Ovary (tissue), 9 donors: ENCODE measurements around the gene SUCLG1. TPM values are rescaled to one million over a fixed set of nuclear protein-coding genes. Genes with fewer than 3 reads are reported as not detected.

Source experiments
- DNase-seq, 5 donors: peaks; one replicate each; pipeline ENCODE4 v3.0.0-alpha.2; 2019 to 2020
- H3K27ac ChIP-seq, 2 donors: fragments of 200-600 bp; one replicate each; pipeline versions ENCODE4 v1.5.1 to v1.8.0; 2019 to 2022
- H3K27me3 ChIP-seq: fragments of 200-600 bp; one replicate; pipeline ENCODE4 v1.8.0; 2022
- H3K36me3 ChIP-seq: fragments of 200-600 bp; sonication (generic); one replicate; pipeline ENCODE4 v1.5.1; 2019
- H3K4me1 ChIP-seq: one replicate; pipeline ENCODE4 v1.8.1; 2013; ENCODE audit warnings: mild to moderate bottlenecking, moderate library complexity; ENCODE audit not compliant: insufficient read depth
- H3K4me3 ChIP-seq: fragments of 200-600 bp; sonication (generic); one replicate; pipeline ENCODE4 v1.5.1; 2017
- H3K9me3 ChIP-seq, 2 donors: fragments of 200-600 bp in 1 of 2; sonication (generic) in 1 of 2; one replicate each; pipeline versions ENCODE4 v1.5.1 to v1.8.1; 2013 to 2019; ENCODE audit warnings: mild to moderate bottlenecking in 1 of 2, moderate library complexity in 1 of 2
- EP300 ChIP-seq: sonication (generic); formaldehyde crosslinking; IDR thresholded peaks from one replicate; pipeline ENCODE4 v1.6.1; 2017; ENCODE audit warnings: antibody characterized with exemption
- POLR2A ChIP-seq: fragments of 450-650 bp; IDR thresholded peaks from one replicate; pipeline ENCODE4 v1.6.1; 2017; ENCODE audit warnings: antibody characterized with exemption, mild to moderate bottlenecking, moderate library complexity
- WGBS, 3 donors: extraction: QIAGEN DNeasy Blood & Tissue Kit in 1 of 3; methylation state at CpG; one replicate each; pipeline versions ENCODE4 v1.1.5 to v1.1.7; 2013 to 2017; 5-methylcytosine and 5-hydroxymethylcytosine counted together
- intact Hi-C, 4 donors: fragments of 100-400 bp; cut with DNase I; formaldehyde crosslinking; loops; one replicate each; pipeline versions ENCODE4 v1.11.0 to v1.15.1; 2022 to 2023
- polyA plus RNA-seq, 2 donors: library from polyadenylated mRNA; stranded (reverse); fragments of 200-250 nt in 1 of 2; fragments of 350-450 nt in 1 of 2; fragmentation: Illumina TruSeq in 1 of 2; extraction: RNeasy Lipid Tissue Mini Kit (QIAGEN cat#74804) in 1 of 2; gene quantifications; one replicate each; pipeline ENCODE4 v1.2.3, GENCODE V29; 2013 to 2014
- total RNA-seq, 7 donors: library from RNA; depleted of rRNA in 2 of 7; stranded (reverse); fragments of >200 nt in 2 of 7; fragmentation: NEBNext Ultra II Directional in 3 of 7; extraction: Animal tissue kit (Norgen Biotek cat#: 25700) in 3 of 7; gene quantifications; one replicate each; pipeline versions ENCODE4 v1.1.0 to v1.2.4, GENCODE V29; 2016 to 2023
- TF ChIP-seq, protein P1 (sequence below), 3 donors: fragments of 450-650 bp in 2 of 3; fragments of 200-600 bp in 1 of 3; IDR thresholded peaks; one replicate each; pipeline versions ENCODE4 v1.5.1 to v1.8.0; 2016 to 2022; ENCODE audit warnings: antibody characterized with exemption in 3 of 3, mild to moderate bottlenecking in 1 of 3
- donor health status: DM: no; HTN: no; CAD: no; lungs with moderate emphysema.
- donor health status: DM: no; HTN: no; CAD: no.
- donor health status: Bipolar disorder and iron deficiency.
- donor health status: DM: yes; HTN: yes; CAD: no.
- donor health status: DM: no; HTN: no; CAD: no.
- donor health status: DM: yes; HTN: yes; CAD: no.

Gene SUCLG1
- total and polyA plus RNA-seq, 9 donors: 33.4 to 111 (median 56.4) TPM

DNA sequence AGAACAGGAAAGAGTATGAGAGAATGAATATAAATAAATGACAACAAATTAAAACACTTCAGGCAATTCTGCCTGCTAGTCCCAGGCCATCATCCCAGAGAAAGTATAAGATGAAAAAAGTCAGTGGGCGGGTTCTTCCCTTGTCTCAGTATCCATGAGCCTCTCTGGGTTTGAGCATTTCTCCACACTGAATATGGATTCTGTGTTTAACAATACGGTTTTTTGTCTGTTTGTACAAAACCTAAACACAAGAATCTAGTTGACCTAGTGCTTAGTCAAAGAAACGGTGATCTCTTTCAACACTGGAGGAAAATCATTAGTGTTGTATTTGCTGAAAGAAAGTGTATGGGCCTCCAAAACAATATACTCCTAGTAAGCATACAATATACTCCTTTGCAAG is 10.0 kb downstream of the SUCLG1 start:
- Histone ChIP-seq H3K36me3 (no peaks in the 10 kb centered on the region), H3K9me3 (no peaks in the 10 kb centered on the region), H3K4me3 (no peak overlapping the region), H3K4me1 (peaks cover 4% of the 10 kb centered on the region), H3K27me3 (no peaks in the 10 kb centered on the region), H3K27ac (no peak overlapping the region)
- intact Hi-C loops: no loop called here
- TF ChIP-seq EP300 (no peak), POLR2A (no peak)
- TF ChIP-seq, protein P1, sequence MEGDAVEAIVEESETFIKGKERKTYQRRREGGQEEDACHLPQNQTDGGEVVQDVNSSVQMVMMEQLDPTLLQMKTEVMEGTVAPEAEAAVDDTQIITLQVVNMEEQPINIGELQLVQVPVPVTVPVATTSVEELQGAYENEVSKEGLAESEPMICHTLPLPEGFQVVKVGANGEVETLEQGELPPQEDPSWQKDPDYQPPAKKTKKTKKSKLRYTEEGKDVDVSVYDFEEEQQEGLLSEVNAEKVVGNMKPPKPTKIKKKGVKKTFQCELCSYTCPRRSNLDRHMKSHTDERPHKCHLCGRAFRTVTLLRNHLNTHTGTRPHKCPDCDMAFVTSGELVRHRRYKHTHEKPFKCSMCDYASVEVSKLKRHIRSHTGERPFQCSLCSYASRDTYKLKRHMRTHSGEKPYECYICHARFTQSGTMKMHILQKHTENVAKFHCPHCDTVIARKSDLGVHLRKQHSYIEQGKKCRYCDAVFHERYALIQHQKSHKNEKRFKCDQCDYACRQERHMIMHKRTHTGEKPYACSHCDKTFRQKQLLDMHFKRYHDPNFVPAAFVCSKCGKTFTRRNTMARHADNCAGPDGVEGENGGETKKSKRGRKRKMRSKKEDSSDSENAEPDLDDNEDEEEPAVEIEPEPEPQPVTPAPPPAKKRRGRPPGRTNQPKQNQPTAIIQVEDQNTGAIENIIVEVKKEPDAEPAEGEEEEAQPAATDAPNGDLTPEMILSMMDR (IDR thresholded peaks at IDR 0.05): no peak
- 80 to 84% (median 81%) methylated on average over 3 of the region's 3 CpGs for WGBS, 3 donors
- no peak for DNase-seq

DNA sequence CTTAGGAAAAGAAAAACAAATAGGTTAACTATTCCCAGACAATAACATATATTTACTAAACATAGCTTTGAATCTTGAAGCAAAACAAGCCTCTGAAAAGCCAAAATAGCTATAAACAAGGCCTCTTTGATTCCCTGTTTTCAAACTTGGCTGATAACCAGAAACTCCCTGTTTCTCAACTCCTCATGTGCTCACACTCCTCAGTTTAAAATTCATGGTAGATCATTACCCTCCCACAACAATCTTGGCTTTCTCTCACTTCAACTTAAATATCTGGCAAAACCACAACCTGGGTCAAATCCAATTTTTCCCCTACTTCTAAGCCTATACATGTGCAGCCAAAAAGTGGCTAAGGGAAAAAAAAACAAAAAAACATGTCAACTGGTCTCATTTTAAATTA is 15.6 kb downstream of the SUCLG1 start:
- DNase-seq: no peak
- intact Hi-C loops: no loop called here
- no peaks in the 10 kb centered on the region for H3K36me3 ChIP-seq
- no peak overlapping the region for H3K27ac ChIP-seq
- H3K27me3 ChIP-seq: no peaks in the 10 kb centered on the region
- H3K4me1 ChIP-seq: no peaks in the 10 kb centered on the region
- no peak overlapping the region for H3K4me3 ChIP-seq
- H3K9me3 ChIP-seq: no peaks in the 10 kb centered on the region
- TF ChIP-seq POLR2A (no peak), EP300 (no peak)
- TF ChIP-seq, protein P1 (IDR thresholded peaks at IDR 0.05): no peak

DNA sequence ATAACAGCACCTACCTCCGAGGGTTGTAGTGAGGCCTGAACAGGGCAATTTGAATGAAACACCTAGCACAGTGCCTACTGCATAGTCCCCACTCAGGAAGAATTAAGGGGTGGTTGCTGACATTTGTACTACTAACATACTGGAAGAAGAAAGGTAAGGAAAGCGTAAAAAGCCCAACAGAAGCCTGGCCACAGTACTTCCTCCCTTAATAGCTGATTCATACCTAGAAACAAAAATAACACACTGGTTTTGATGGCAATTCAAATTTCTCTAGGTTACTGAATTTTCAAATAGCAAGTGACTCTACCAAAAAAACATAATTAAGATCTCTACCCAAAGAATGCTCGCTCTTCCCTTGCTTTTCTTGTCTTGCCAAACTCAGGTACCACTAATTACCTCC is 16.2 kb downstream of the SUCLG1 start:
- DNase-seq: no peak
- Histone ChIP-seq H3K27ac (no peak overlapping the region), H3K36me3 (no peaks in the 10 kb centered on the region), H3K4me3 (no peak overlapping the region), H3K27me3 (no peaks in the 10 kb centered on the region), H3K4me1 (no peaks in the 10 kb centered on the region), H3K9me3 (no peaks in the 10 kb centered on the region)
- intact Hi-C loops: no loop called here
- WGBS, 3 donors: 79 to 86% (median 82%) methylated on average over 3 of the region's 3 CpGs
- TF ChIP-seq POLR2A: no peak
- TF ChIP-seq, protein P1 (IDR thresholded peaks at IDR 0.05): no peak
- TF ChIP-seq EP300: no peak

DNA sequence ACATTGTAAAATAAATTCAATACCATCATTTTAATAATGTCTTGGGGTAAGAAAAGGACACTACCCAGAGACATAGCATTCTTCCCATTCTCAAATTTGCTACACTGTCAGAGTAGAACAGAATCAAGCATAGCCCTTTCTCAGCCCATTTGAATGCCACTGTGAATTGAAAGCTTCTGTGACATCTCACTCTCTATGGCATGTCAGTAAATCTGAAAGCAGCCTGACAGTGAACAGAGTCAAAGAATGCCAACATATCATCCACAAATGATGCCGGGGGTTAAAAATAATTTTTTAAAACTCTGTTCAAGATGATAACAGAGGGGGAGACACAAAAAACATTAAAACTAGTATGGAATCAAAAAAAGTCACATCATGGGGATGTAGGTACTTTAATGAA is 17.6 kb downstream of the SUCLG1 start:
- WGBS, 3 donors: 71 to 89% (median 81%) methylated on average over 1 of the region's 1 CpG
- no peak for TF ChIP-seq POLR2A
- TF ChIP-seq, protein P1 (IDR thresholded peaks at IDR 0.05): no peak
- no peak for TF ChIP-seq EP300
- no peaks in the 10 kb centered on the region for H3K36me3 ChIP-seq
- H3K9me3 ChIP-seq: no peaks in the 10 kb centered on the region
- no peak for DNase-seq
- H3K4me1 ChIP-seq: no peaks in the 10 kb centered on the region
- no peaks in the 10 kb centered on the region for H3K27me3 ChIP-seq
- intact Hi-C loops: no loop called here
- H3K27ac ChIP-seq: no peak overlapping the region
- no peak overlapping the region for H3K4me3 ChIP-seq

DNA sequence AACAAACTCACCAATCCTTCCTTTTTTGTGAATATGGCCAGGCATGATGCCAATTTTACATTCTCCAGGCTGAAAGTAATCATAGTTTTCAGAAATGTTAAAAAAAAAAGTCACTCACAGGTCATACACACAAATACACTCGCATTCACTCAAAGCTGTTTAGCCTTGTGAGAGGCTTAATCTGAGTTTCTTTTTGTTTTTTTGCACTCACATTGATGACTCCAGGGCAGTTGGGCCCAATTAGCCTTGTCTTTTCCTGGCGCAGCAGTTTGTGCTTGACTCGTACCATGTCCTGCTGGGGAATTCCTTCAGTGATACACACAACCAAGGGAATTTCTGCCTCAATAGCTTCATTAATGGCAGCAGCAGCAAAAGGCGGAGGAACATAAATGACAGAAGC is 18.0 kb downstream of the SUCLG1 start:
- Histone ChIP-seq H3K27ac (no peak overlapping the region), H3K36me3 (no peaks in the 10 kb centered on the region), H3K4me3 (no peak overlapping the region), H3K4me1 (no peaks in the 10 kb centered on the region), H3K27me3 (no peaks in the 10 kb centered on the region), H3K9me3 (no peaks in the 10 kb centered on the region)
- no peak for TF ChIP-seq POLR2A
- TF ChIP-seq, protein P1 (IDR thresholded peaks at IDR 0.05): no peak
- no peak for TF ChIP-seq EP300
- intact Hi-C loops: no loop called here
- 53 to 72% (median 69%) methylated on average over 4 of the region's 4 CpGs for WGBS, 3 donors
- DNase-seq: no peak
